Adrenal gland (tissue), 12 donors: Measurements from ENCODE around the gene IGFL4. TPM values are rescaled to one million over a fixed set of nuclear protein-coding genes. Genes with fewer than 3 reads are reported as not detected.

Experiments used
- DNase-seq, 7 donors: peaks; one replicate each; pipeline ENCODE4 v3.0.0-alpha.2; 2019 to 2020
- H3K27ac ChIP-seq, 5 donors: fragments of 200-600 bp; sonication (generic) in 4 of 5; 1 replicate in 3 of 5; 2 replicates in 2 of 5; pipeline versions ENCODE4 v1.5.1 to v1.8.0; 2016 to 2020; ENCODE audit warnings: mild to moderate bottlenecking in 1 of 5
- H3K27me3 ChIP-seq: fragments of 200-600 bp; 2 replicates; pipeline ENCODE4 v1.8.0; 2021
- H3K36me3 ChIP-seq, 2 donors: fragments of 200-600 bp; replicated peaks in 1 of 2; 1 replicate in 1 of 2; 2 replicates in 1 of 2; pipeline versions ENCODE4 v1.5.1 to v1.8.0; 2018 to 2022
- H3K4me1 ChIP-seq, 2 donors: fragments of 200-600 bp; replicated peaks in 1 of 2; 1 replicate in 1 of 2; 2 replicates in 1 of 2; pipeline versions ENCODE4 v1.5.1 to v1.8.0; 2018 to 2021
- H3K4me3 ChIP-seq, 4 donors: fragments of 200-600 bp; sonication (generic) in 3 of 4; one replicate each; pipeline ENCODE4 v1.5.1; 2016 to 2018
- H3K9me3 ChIP-seq, 3 donors: fragments of 200-600 bp; sonication (generic) in 1 of 3; replicated peaks in 1 of 3; 1 replicate in 2 of 3; 2 replicates in 1 of 3; pipeline versions ENCODE4 v1.5.1 to v1.8.0; 2016 to 2021
- POLR2A ChIP-seq, 2 donors: fragments of 450-650 bp; IDR thresholded peaks; one replicate each; pipeline ENCODE4 v1.6.1; 2017; ENCODE audit warnings: antibody characterized with exemption in 2 of 2, mild to moderate bottlenecking in 2 of 2, moderate library complexity in 1 of 2
- WGBS, 4 donors: extraction: QIAGEN DNeasy Blood & Tissue Kit in 2 of 4; methylation state at CpG; one replicate each; pipeline versions ENCODE4 v1.1.5 to v1.1.7; 2013 to 2017; 5-methylcytosine and 5-hydroxymethylcytosine counted together
- intact Hi-C, 2 donors: fragments of 100-400 bp; cut with DNase I; formaldehyde crosslinking; loops; one replicate each; pipeline versions ENCODE4 v1.14.1 to v1.15.0; 2022 to 2023
- polyA plus RNA-seq, 3 donors: library from polyadenylated mRNA; stranded (reverse); fragments of 200-250 nt in 2 of 3; fragments of 350-450 nt in 1 of 3; fragmentation: Illumina TruSeq in 1 of 3; extraction: RNeasy Lipid Tissue Mini Kit (QIAGEN cat#74804) in 1 of 3; gene quantifications; one replicate each; pipeline ENCODE4 v1.2.3, GENCODE V29; 2013 to 2014
- total RNA-seq, 9 donors: library from RNA; depleted of rRNA in 4 of 9; stranded (reverse); fragments of >200 nt in 4 of 9; fragments of 120-200 nt in 1 of 9; fragmentation: NEBNext Ultra II Directional in 1 of 9; extraction: Animal tissue kit (Norgen Biotek cat#: 25700) in 1 of 9; gene quantifications; one replicate each; pipeline versions ENCODE4 v1.1.0 to v1.2.4, GENCODE V29; 2013 to 2023
- TF ChIP-seq, protein P1 (sequence below), 6 experiments: fragments of 450-650 bp in 4 of 6; fragments of 200-600 bp in 2 of 6; sonication (generic) in 1 of 6; IDR thresholded peaks; 1 replicate in 5 of 6; 2 replicates in 1 of 6; pipeline versions ENCODE4 v1.5.1 to v1.8.0; 2016 to 2021; ENCODE audit warnings: antibody characterized with exemption in 6 of 6, mild to moderate bottlenecking in 2 of 6, moderate library complexity in 1 of 6
- donor health status: healthy with polysubstance abuse.
- donor health status: Bipolar disorder and iron deficiency.
- donor health status: DM: yes; HTN: yes; CAD: no.
- donor health status: DM: no; HTN: no; CAD: no.
- donor health status: DM: no; HTN: no; CAD: no.
- donor health status: DM: yes; HTN: yes; CAD: no.

Gene IGFL4
- total and polyA plus RNA-seq, 12 donors: 0.11 to 1.7 (median 0.29) TPM; not detected in 6

DNA sequence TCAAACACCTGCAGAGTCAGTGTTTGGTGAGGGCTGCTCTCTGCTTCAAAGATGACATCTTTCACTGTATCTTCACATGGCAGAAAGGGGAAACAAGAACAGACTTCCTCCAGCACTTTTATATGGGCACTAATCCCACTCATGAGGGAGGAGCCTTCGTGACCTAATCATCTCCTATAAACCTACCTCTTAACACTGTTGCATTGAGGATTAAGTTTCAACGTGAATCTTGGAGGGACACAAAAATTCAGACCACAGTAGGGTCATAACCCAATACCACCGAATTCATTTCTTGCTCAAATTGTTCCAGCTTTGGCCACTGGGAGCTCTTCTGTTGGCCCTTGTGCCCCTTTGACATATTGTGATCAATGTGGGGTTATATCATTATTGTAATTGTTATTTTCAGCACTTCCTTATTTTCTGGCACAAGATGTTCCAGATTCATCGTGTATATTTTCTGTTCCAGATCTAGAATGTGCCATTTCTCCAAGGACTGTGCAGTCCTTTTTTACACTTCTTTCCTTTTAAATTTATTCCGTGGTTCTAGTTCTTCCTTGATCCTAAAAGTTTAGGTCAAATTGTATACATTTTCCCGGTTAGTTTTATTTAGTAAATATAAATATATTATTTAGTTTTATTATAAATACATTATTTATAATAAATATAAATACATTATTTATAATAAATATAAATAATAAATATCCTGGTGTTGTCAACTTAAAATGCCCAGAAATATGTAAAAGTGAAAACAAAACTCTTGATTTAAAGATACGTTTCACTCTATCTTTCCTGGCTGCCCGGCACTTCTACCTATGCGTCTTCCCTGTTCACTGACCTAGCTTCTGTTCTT, 35.5 kb upstream of the IGFL4 start:
- Histone ChIP-seq H3K27ac (no peak overlapping the region), H3K27me3 (peaks cover 33% of the 10 kb centered on the region), H3K4me3 (no peak overlapping the region), H3K9me3 (no peaks in the 10 kb centered on the region), H3K36me3 (no peaks in the 10 kb centered on the region), H3K4me1 (peaks cover 0 to 5% of the 10 kb centered on the region in 2 donors)
- TF ChIP-seq, protein P1, sequence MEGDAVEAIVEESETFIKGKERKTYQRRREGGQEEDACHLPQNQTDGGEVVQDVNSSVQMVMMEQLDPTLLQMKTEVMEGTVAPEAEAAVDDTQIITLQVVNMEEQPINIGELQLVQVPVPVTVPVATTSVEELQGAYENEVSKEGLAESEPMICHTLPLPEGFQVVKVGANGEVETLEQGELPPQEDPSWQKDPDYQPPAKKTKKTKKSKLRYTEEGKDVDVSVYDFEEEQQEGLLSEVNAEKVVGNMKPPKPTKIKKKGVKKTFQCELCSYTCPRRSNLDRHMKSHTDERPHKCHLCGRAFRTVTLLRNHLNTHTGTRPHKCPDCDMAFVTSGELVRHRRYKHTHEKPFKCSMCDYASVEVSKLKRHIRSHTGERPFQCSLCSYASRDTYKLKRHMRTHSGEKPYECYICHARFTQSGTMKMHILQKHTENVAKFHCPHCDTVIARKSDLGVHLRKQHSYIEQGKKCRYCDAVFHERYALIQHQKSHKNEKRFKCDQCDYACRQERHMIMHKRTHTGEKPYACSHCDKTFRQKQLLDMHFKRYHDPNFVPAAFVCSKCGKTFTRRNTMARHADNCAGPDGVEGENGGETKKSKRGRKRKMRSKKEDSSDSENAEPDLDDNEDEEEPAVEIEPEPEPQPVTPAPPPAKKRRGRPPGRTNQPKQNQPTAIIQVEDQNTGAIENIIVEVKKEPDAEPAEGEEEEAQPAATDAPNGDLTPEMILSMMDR (IDR thresholded peaks at IDR 0.05): no peak
- no peak for TF ChIP-seq POLR2A (IDR thresholded peaks at IDR 0.05)
- no peak for DNase-seq
- WGBS, 4 donors: 39 to 46% (median 41%) methylated on average over 9 of the region's 9 CpGs
- intact Hi-C loops: loop anchor here (5.0 to 10.0 kb wide), 2 partner anchors 44 to 51 kb away; partner anchors contain the start of gene PGLYRP1 (in 1 of the 2)

DNA sequence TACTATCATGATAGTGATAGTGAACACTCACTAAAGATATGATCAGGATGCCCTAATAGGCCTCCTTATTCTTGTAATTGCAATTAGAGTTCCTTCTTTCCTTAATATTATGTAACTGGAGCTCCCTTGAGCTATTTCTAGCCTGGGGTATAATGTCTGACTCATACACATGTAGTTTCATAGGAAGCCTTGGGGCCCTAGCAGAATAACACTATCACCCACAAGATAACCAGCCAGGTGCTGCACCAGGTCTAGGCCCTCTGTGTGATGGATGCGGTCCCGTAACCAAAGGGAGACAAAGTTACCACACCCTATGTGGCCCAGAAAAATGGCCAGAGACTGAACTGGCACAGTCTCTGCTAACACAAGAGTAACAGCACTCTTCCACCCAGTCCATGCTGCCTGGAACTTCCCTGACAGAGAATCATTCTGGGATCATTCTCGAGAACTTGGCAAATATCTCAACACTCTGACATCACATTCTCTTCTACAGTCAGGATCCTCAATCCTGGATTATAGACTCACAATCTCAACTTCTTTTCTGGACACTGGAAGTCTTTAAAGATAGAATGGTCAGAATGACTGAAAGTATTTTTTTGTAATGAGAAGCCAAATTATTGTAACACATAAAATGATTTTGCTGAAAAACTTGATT, 32.6 kb upstream of the IGFL4 start:
- WGBS, 4 donors: 75 to 86% (median 82%) methylated on average over 2 to 3 of the region's 3 CpGs
- Histone ChIP-seq H3K4me3 (no peak overlapping the region), H3K4me1 (peaks cover 14% of the 10 kb centered on the region in 2 donors), H3K9me3 (no peaks in the 10 kb centered on the region), H3K36me3 (no peaks in the 10 kb centered on the region), H3K27ac (peak overlapping the region in 1 of 5 donors; percentile 17), H3K27me3 (peaks cover 31% of the 10 kb centered on the region)
- intact Hi-C loops: loop anchor here in 1 of 2 donors (10.0 kb wide), 1 partner anchor 49 kb away; the partner anchor contains the start of gene PGLYRP1
- no peak for DNase-seq
- TF ChIP-seq, protein P1 (IDR thresholded peaks at IDR 0.05): no peak
- no peak for TF ChIP-seq POLR2A (IDR thresholded peaks at IDR 0.05)

DNA sequence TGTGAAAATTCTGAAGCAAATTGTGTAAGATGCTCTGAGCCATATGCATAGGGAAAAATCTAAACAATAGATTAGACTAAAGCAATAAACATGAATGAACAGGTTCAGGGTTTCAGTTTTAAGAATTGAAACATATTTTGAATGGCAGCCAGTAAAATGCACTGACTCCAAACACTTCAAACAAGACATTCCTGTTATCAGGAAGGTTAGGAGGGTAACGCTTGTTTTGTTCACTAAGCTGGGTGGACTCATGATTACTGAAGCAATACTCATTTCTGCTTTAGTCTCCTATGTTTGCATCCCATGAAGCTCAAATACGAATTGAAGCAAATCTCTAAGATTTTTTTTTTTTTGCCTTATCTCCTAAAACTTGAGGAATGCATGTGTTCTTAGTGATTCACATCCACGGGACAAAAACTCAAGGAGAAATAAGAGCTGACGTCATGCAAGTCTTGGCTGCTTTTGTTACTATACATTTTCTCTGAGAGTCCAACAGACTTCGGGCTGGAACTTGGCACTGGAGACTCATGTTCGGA, 29.1 kb upstream of the IGFL4 start:
- Histone ChIP-seq H3K4me3 (no peak overlapping the region), H3K27me3 (peaks cover 7% of the 10 kb centered on the region), H3K4me1 (peaks cover 9 to 15% of the 10 kb centered on the region in 2 donors), H3K27ac (peak overlapping the region in 2 of 5 donors; percentile 34 to 46), H3K36me3 (no peaks in the 10 kb centered on the region), H3K9me3 (no peaks in the 10 kb centered on the region)
- intact Hi-C loops: loop anchor here in 1 of 2 donors (10.0 kb wide), 1 partner anchor 45 kb away; the partner anchor contains the start of gene PGLYRP1
- TF ChIP-seq, protein P1 (IDR thresholded peaks at IDR 0.05): no peak
- TF ChIP-seq POLR2A (IDR thresholded peaks at IDR 0.05): no peak
- DNase-seq: peak in 4 of 7 donors; percentile 31 to 50 (median 33)
- 21 to 34% (median 27%) methylated on average over 6 of the region's 6 CpGs for WGBS, 4 donors
